HCT116 (cell line): Measurements from ENCODE around the gene TYW5. TPM values are rescaled to one million over a fixed set of nuclear protein-coding genes. Genes with fewer than 3 reads are reported as not detected.

Source experiments
- ATAC-seq: fragments of 200-7000 bp; cut with Tn5 transposase; 2 replicates; pipeline ENCODE4 v1.9.1; 2020; ENCODE audit warnings: mild to moderate bottlenecking, moderate library complexity
- BruUV-seq: library from RNA; stranded (reverse); fragments of 400-500 nt; replicated peaks from 2 replicates; lab custom pipeline; 2021; lab: Mats Ljungman, UMichigan
- CTCF ChIA-PET: fragments of 300-600 bp; sonication (Branson Sonifier 250); formaldehyde crosslinking; loops from one replicate; lab custom pipeline; 2021; ENCODE audit warnings: antibody characterized with exemption; lab: Charles Lee
- POLR2A ChIA-PET: fragments of 300-600, 350-600 bp; sonication (Branson Sonifier 250); formaldehyde crosslinking; loops from one replicate; lab custom pipeline; 2021; ENCODE audit warnings: antibody characterized with exemption; lab: Charles Lee
- RAD21 ChIA-PET, 2 experiments: fragments of 300-600 bp; sonication (Branson Sonifier 250); formaldehyde crosslinking; loops; one replicate each; lab custom pipeline; 2023; ENCODE audit warnings: low total read pairs in 2 of 2; ENCODE audit not compliant: uncharacterized antibody in 2 of 2, unreplicated experiment in 2 of 2, low non-redundant PET in 1 of 2; lab: Charles Lee
- DNase-seq: peaks from one replicate; pipeline ENCODE4 v3.0.0-alpha.2; 2010; ENCODE audit warnings: low read depth, low spot score
- H2AFZ ChIP-seq: fragments of 200-600 bp; shearing (Covaris generic), sonication (generic); 2 replicates; pipeline ENCODE4 v1.6.1; 2017; ENCODE audit warnings: low read depth, mixed run types, mixed read lengths, antibody characterized with exemption, low read length; ENCODE audit not compliant: poor library complexity, severe bottlenecking
- H3K27ac ChIP-seq: 2 replicates; pipeline ENCODE4 v1.5.1; 2012; ENCODE audit warnings: low read depth, low read length
- H3K27me3 ChIP-seq: fragments of 200-600 bp; sonication (generic); 2 replicates; pipeline ENCODE4 v1.6.1; 2016; ENCODE audit warnings: mixed run types, low read length, mixed read lengths; ENCODE audit not compliant: insufficient read depth
- H3K36me3 ChIP-seq, 2 experiments: fragments of 200-500 bp in 1 of 2; fragments of 200-600 bp in 1 of 2; sonication (Bioruptor generic) in 1 of 2; sonication (generic) in 1 of 2; 2 replicates each; pipeline versions ENCODE4 v1.5.1 to v1.6.1; 2014 to 2016; ENCODE audit warnings: low read length in 2 of 2, inconsistent platforms in 1 of 2, mixed read lengths in 1 of 2, mixed run types in 1 of 2; ENCODE audit not compliant: insufficient read depth in 2 of 2, control insufficient read depth in 1 of 2
- H3K4me1 ChIP-seq, 2 experiments: fragments of 200-600 bp in 1 of 2; sonication (generic) in 1 of 2; 2 replicates each; pipeline versions ENCODE4 v1.5.1 to v1.6.1; 2012 to 2017; ENCODE audit warnings: low read length in 2 of 2, inconsistent platforms in 1 of 2, mild to moderate bottlenecking in 1 of 2, mixed read lengths in 1 of 2, mixed run types in 1 of 2, moderate library complexity in 1 of 2; ENCODE audit not compliant: insufficient read depth in 2 of 2, control insufficient read depth in 1 of 2
- H3K4me2 ChIP-seq: fragments of 200-600 bp; sonication (generic); 2 replicates; pipeline ENCODE4 v1.6.1; 2017; ENCODE audit warnings: mixed run types, low read length, mixed read lengths
- H3K4me3 ChIP-seq, 2 experiments: fragments of 200-600 bp in 1 of 2; sonication (generic) in 1 of 2; replicated peaks in 1 of 2; 2 replicates each; pipeline ENCODE4 v1.5.1; 2011 to 2016; ENCODE audit warnings: low read length in 2 of 2, control low read depth in 1 of 2, low read depth in 1 of 2, mild to moderate bottlenecking in 1 of 2, mixed read lengths in 1 of 2, mixed run types in 1 of 2
- H3K79me2 ChIP-seq: fragments of 200-600 bp; sonication (generic); 2 replicates; pipeline ENCODE4 v1.6.1; 2017; ENCODE audit warnings: mild to moderate bottlenecking, mixed run types, low read length, moderate library complexity, mixed read lengths; ENCODE audit not compliant: insufficient read depth
- H3K9ac ChIP-seq: fragments of 200-600 bp; sonication (generic); 2 replicates; pipeline ENCODE4 v1.6.1; 2016; ENCODE audit warnings: low read length, mixed read lengths
- H3K9me2 ChIP-seq: fragments of 200-600 bp; sonication (generic), shearing (Covaris generic); 2 replicates; pipeline ENCODE4 v1.6.1; 2017; ENCODE audit warnings: mixed run types, mild to moderate bottlenecking, moderate library complexity; ENCODE audit not compliant: insufficient read depth
- H3K9me3 ChIP-seq, 2 experiments: fragments of 200-500 bp in 1 of 2; fragments of 200-600 bp in 1 of 2; sonication (Bioruptor generic) in 1 of 2; sonication (generic) in 1 of 2; 2 replicates each; pipeline ENCODE4 v1.6.1; 2014 to 2017; ENCODE audit warnings: low read length in 2 of 2, mixed read lengths in 2 of 2, inconsistent platforms in 1 of 2, low read depth in 1 of 2, mild to moderate bottlenecking in 1 of 2, mixed run types in 1 of 2, moderate library complexity in 1 of 2; ENCODE audit not compliant: control insufficient read depth in 1 of 2, insufficient read depth in 1 of 2
- H4K20me1 ChIP-seq: fragments of 200-600 bp; sonication (generic), shearing (Covaris generic); 2 replicates; pipeline ENCODE4 v1.6.1; 2017; ENCODE audit warnings: mixed run types, mild to moderate bottlenecking, moderate library complexity; ENCODE audit not compliant: insufficient read depth
- ATF3 ChIP-seq: IDR thresholded peaks from 2 replicates; pipeline ENCODE4 v1.6.1; 2012
- CEBPB ChIP-seq: IDR thresholded peaks from 2 replicates; pipeline ENCODE4 v1.6.1; 2012; ENCODE audit warnings: low read depth
- CTCF ChIP-seq, 3 experiments: fragments of 200-600 bp in 1 of 3; sonication (generic) in 1 of 3; IDR thresholded peaks in 2 of 3; conservative IDR thresholded peaks in 1 of 3; 2 replicates each; pipeline ENCODE4 v1.5.1; 2012 to 2017; ENCODE audit warnings: low read depth in 2 of 3, low read length in 2 of 3, antibody characterized with exemption in 1 of 3, borderline replicate concordance in 1 of 3, control low read depth in 1 of 3, mild to moderate bottlenecking in 1 of 3, mixed read lengths in 1 of 3, mixed run types in 1 of 3, moderate library complexity in 1 of 3; ENCODE audit not compliant: insufficient read depth in 1 of 3
- ELF1 ChIP-seq: IDR thresholded peaks from 2 replicates; pipeline ENCODE4 v1.6.1; 2012; ENCODE audit warnings: low read depth, borderline replicate concordance
- EZH2 ChIP-seq: fragments of 200-600 bp; sonication (generic); IDR thresholded peaks from 2 replicates; pipeline ENCODE4 v1.6.1; 2017; ENCODE audit warnings: antibody characterized with exemption, mixed run types
- EZH2phosphoT487 ChIP-seq: fragments of 200-600 bp; IDR thresholded peaks from 2 replicates; pipeline ENCODE4 v1.6.1; 2018; ENCODE audit warnings: antibody characterized with exemption, borderline replicate concordance
- RAD21 ChIP-seq: IDR thresholded peaks from 2 replicates; pipeline ENCODE4 v1.6.1; 2012; ENCODE audit warnings: low read depth, mild to moderate bottlenecking
- SIN3A ChIP-seq: IDR thresholded peaks from 2 replicates; pipeline ENCODE4 v1.6.1; 2012; ENCODE audit warnings: low read depth
- SRF ChIP-seq: IDR thresholded peaks from 2 replicates; pipeline ENCODE4 v1.6.1; 2012; ENCODE audit warnings: low read depth
- TCF7L2 ChIP-seq: IDR thresholded peaks from 2 replicates; pipeline ENCODE4 v1.7.0; 2011; ENCODE audit warnings: borderline replicate concordance, inconsistent platforms; ENCODE audit not compliant: insufficient read depth, insufficient read length; ENCODE audit errors: extremely low read depth
- ZFX ChIP-seq: fragments of 450-650 bp; IDR thresholded peaks from 2 replicates; pipeline ENCODE4 v1.6.1; 2017
- intact Hi-C: fragments of 100-400 bp; cut with micrococcal nuclease; formaldehyde crosslinking; loops from 2 replicates; pipeline ENCODE4 v1.10.0; 2022
- total RNA-seq: library from RNA; stranded (reverse); gene quantifications from one replicate; pipeline ENCODE4 v1.2.1, GENCODE V29; 2021; ENCODE audit not compliant: unreplicated experiment
- TF ChIP-seq, protein P1 (sequence below): IDR thresholded peaks from 2 replicates; pipeline ENCODE4 v1.6.1; 2012
- TF ChIP-seq, protein P2 (sequence below): IDR thresholded peaks from 2 replicates; pipeline ENCODE4 v1.6.1; 2012; ENCODE audit warnings: low read depth
- TF ChIP-seq, protein P3 (sequence below): IDR thresholded peaks from 2 replicates; pipeline ENCODE4 v1.6.1; 2011; ENCODE audit warnings: mild to moderate bottlenecking, low read length, moderate library complexity; ENCODE audit not compliant: insufficient replicate concordance; ENCODE audit errors: extremely low read depth

The TYW5 gene
- total RNA-seq, 1 experiment from 2014 or later: 7.7 TPM

DNA sequence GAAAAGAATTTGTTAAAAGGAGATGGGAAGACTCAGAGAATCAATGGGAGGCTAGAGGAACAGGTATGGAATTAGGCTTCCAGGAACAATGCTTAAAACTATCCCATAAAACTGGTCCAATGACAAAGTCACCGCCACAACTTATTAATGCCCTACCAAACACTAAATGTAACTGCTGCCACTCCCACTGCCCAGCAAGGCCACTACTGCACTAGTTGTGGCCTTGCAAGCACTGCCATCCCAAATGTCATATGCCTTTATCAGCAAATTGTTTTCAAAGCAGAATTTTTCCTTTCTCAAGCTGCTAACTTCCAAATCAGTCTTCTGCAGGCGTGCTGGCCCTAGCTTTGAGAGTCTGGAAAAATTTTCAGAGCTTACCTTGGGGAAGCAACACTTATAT lies 58.7 kb downstream of the TYW5 start:
- BruUV-seq: no TSS peak
- Histone ChIP-seq H3K9me3 (no peaks in the 10 kb centered on the region), H3K9ac (no peak overlapping the region), H3K27me3 (no peaks in the 10 kb centered on the region), H3K36me3 (no peaks in the 10 kb centered on the region), H3K4me1 (no peaks in the 10 kb centered on the region), H3K4me3 (no peak overlapping the region), H3K9me2 (no peaks in the 10 kb centered on the region), H3K27ac (no peak overlapping the region), H4K20me1 (no peaks in the 10 kb centered on the region), H2AFZ (no peak overlapping the region), H3K79me2 (no peaks in the 10 kb centered on the region), H3K4me2 (no peak overlapping the region)
- ATAC-seq (no peak), DNase-seq (no peak)
- CTCF ChIA-PET: no interaction called here
- POLR2A ChIA-PET: no interaction called here
- intact Hi-C loops: no loop called here
- RAD21 ChIA-PET: no interaction called here
- no peak for TF ChIP-seq EZH2phosphoT487
- TF ChIP-seq EZH2: no peak
- no peak for TF ChIP-seq ELF1
- TF ChIP-seq SIN3A: no peak
- TF ChIP-seq CTCF (IDR thresholded peaks at IDR 0.05 in 2 of 3, conservative IDR thresholded peaks at IDR 0.05 in 1 of 3; ENCODE audit: borderline replicate concordance in 1 of 3, insufficient read depth in 1 of 3, low read depth in 2 of 3, low read length in 2 of 3): no peak
- no peak for TF ChIP-seq TCF7L2
- no peak for TF ChIP-seq SRF
- no peak for TF ChIP-seq ZFX
- no peak for TF ChIP-seq RAD21
- TF ChIP-seq, protein P1, sequence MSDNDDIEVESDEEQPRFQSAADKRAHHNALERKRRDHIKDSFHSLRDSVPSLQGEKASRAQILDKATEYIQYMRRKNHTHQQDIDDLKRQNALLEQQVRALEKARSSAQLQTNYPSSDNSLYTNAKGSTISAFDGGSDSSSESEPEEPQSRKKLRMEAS: no peak
- TF ChIP-seq, protein P2, sequence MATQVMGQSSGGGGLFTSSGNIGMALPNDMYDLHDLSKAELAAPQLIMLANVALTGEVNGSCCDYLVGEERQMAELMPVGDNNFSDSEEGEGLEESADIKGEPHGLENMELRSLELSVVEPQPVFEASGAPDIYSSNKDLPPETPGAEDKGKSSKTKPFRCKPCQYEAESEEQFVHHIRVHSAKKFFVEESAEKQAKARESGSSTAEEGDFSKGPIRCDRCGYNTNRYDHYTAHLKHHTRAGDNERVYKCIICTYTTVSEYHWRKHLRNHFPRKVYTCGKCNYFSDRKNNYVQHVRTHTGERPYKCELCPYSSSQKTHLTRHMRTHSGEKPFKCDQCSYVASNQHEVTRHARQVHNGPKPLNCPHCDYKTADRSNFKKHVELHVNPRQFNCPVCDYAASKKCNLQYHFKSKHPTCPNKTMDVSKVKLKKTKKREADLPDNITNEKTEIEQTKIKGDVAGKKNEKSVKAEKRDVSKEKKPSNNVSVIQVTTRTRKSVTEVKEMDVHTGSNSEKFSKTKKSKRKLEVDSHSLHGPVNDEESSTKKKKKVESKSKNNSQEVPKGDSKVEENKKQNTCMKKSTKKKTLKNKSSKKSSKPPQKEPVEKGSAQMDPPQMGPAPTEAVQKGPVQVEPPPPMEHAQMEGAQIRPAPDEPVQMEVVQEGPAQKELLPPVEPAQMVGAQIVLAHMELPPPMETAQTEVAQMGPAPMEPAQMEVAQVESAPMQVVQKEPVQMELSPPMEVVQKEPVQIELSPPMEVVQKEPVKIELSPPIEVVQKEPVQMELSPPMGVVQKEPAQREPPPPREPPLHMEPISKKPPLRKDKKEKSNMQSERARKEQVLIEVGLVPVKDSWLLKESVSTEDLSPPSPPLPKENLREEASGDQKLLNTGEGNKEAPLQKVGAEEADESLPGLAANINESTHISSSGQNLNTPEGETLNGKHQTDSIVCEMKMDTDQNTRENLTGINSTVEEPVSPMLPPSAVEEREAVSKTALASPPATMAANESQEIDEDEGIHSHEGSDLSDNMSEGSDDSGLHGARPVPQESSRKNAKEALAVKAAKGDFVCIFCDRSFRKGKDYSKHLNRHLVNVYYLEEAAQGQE: no peak
- TF ChIP-seq, protein P3, sequence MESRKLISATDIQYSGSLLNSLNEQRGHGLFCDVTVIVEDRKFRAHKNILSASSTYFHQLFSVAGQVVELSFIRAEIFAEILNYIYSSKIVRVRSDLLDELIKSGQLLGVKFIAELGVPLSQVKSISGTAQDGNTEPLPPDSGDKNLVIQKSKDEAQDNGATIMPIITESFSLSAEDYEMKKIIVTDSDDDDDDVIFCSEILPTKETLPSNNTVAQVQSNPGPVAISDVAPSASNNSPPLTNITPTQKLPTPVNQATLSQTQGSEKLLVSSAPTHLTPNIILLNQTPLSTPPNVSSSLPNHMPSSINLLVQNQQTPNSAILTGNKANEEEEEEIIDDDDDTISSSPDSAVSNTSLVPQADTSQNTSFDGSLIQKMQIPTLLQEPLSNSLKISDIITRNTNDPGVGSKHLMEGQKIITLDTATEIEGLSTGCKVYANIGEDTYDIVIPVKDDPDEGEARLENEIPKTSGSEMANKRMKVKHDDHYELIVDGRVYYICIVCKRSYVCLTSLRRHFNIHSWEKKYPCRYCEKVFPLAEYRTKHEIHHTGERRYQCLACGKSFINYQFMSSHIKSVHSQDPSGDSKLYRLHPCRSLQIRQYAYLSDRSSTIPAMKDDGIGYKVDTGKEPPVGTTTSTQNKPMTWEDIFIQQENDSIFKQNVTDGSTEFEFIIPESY: no peak
- no peak for TF ChIP-seq CEBPB
- TF ChIP-seq ATF3: no peak
